K562 (cell line): ENCODE data around the gene CAMK1D. TPM values are rescaled to one million over a fixed set of nuclear protein-coding genes. Genes with fewer than 3 reads are reported as not detected.

ENCODE experiments used
- ATAC-seq: fragments of 200-7000 bp; cut with Tn5 transposase; 3 replicates; pipeline ENCODE4 v1.9.1; 2020; ENCODE audit warnings: moderate library complexity
- BruUV-seq: library from RNA; stranded (reverse); fragments of 400-500 nt; replicated peaks from 2 replicates; lab custom pipeline; 2021; lab: Mats Ljungman, UMichigan
- CTCF ChIA-PET: fragments of 300-600 bp; formaldehyde crosslinking; extraction: SDS; loops from one replicate; lab custom pipeline; 2021; ENCODE audit warnings: low intra/inter-chr PET ratio; lab: Yijun Ruan, JAX
- POLR2A ChIA-PET: fragments of 300-600, 350-650 bp; sonication (Branson Sonifier 250); formaldehyde crosslinking; extraction: SDS; loops from one replicate; lab custom pipeline; 2021; ENCODE audit warnings: antibody characterized with exemption, inconsistent platforms; lab: Yijun Ruan, JAX
- DNase-seq, 4 experiments: peaks; one replicate each; pipeline versions ENCODE4 v3.0.0 to v3.0.0-alpha.2; 2011 to 2018; ENCODE audit warnings: low spot score in 3 of 4, mixed read lengths in 3 of 4; ENCODE audit errors: extremely low read depth in 1 of 4
- FAIRE-seq: peaks from 2 replicates; lab custom pipeline; 2011; peaks lifted over from hg19 to GRCh38; lab: Jason Lieb, UNC
- H2AFZ ChIP-seq: 2 replicates; pipeline ENCODE4 v1.6.0; 2011; ENCODE audit warnings: low read depth, low read length, control low read depth, inconsistent platforms
- H3K27ac ChIP-seq: fragments of 200-600 bp; 3 replicates; pipeline ENCODE4 v1.8.0; 2011; ENCODE audit warnings: low read depth, mild to moderate bottlenecking, control low read depth, inconsistent platforms, low read length, moderate library complexity, mixed read lengths; ENCODE audit errors: extremely low read depth
- H3K27me3 ChIP-seq, 2 experiments: fragments of 300-600 bp in 1 of 2; 2 replicates in 1 of 2; 3 replicates in 1 of 2; pipeline versions ENCODE4 v1.6.0 to v1.8.0; 2011; ENCODE audit warnings: inconsistent platforms in 2 of 2, low read length in 2 of 2, mild to moderate bottlenecking in 1 of 2, mixed read lengths in 1 of 2, moderate library complexity in 1 of 2; ENCODE audit not compliant: control insufficient read depth in 2 of 2, insufficient read depth in 2 of 2
- H3K36me3 ChIP-seq: fragments of 300-600 bp; 3 replicates; pipeline ENCODE4 v1.8.0; 2011; ENCODE audit warnings: mild to moderate bottlenecking, low read length, inconsistent platforms; ENCODE audit not compliant: control insufficient read depth, insufficient read depth
- H3K4me1 ChIP-seq, 2 experiments: fragments of 200-600 bp in 1 of 2; replicated peaks in 1 of 2; 2 replicates in 1 of 2; 3 replicates in 1 of 2; pipeline versions ENCODE4 v1.5.1 to v1.8.0; 2011; ENCODE audit warnings: inconsistent platforms in 2 of 2, low read length in 2 of 2, mild to moderate bottlenecking in 1 of 2, mixed read lengths in 1 of 2, moderate library complexity in 1 of 2; ENCODE audit not compliant: control insufficient read depth in 2 of 2, insufficient read depth in 2 of 2
- H3K4me2 ChIP-seq: 2 replicates; pipeline ENCODE4 v1.6.1; 2011; ENCODE audit warnings: low read length, control low read depth, inconsistent platforms, mixed read lengths; ENCODE audit not compliant: insufficient read depth
- H3K4me3 ChIP-seq: fragments of 200-600 bp; sonication (generic), shearing (Covaris generic); 2 replicates; pipeline ENCODE4 v1.5.1; 2016; ENCODE audit warnings: control low read depth, inconsistent platforms
- H3K79me2 ChIP-seq: fragments of 200-600 bp; 3 replicates; pipeline ENCODE4 v1.8.0; 2011; ENCODE audit warnings: low read length, inconsistent platforms; ENCODE audit not compliant: control insufficient read depth, insufficient read depth
- H3K9ac ChIP-seq, 2 experiments: 2 replicates each; pipeline versions ENCODE4 v1.6.0 to v1.6.1; 2011; ENCODE audit warnings: low read depth in 2 of 2, low read length in 2 of 2, control low read depth in 1 of 2, inconsistent platforms in 1 of 2, mild to moderate bottlenecking in 1 of 2, mixed read lengths in 1 of 2; ENCODE audit not compliant: insufficient read depth in 1 of 2
- H3K9me1 ChIP-seq: one replicate; pipeline ENCODE4 v1.6.0; 2011; ENCODE audit warnings: inconsistent platforms, mild to moderate bottlenecking, low read length, moderate library complexity; ENCODE audit not compliant: control insufficient read depth, insufficient read depth
- H3K9me3 ChIP-seq: replicated peaks from 2 replicates; pipeline ENCODE4 v1.5.1; 2011; ENCODE audit warnings: low read depth, low read length, inconsistent platforms; ENCODE audit not compliant: control insufficient read depth, insufficient read depth
- H4K20me1 ChIP-seq: replicated peaks from 2 replicates; pipeline ENCODE4 v1.6.1; 2011; ENCODE audit warnings: low read length, inconsistent platforms, mixed read lengths; ENCODE audit not compliant: control insufficient read depth, insufficient read depth
- ARHGAP35 ChIP-seq: fragments of 450-650 bp; IDR thresholded peaks from 2 replicates; pipeline ENCODE4 v1.6.1; 2018; ENCODE audit not compliant: partially characterized antibody
- BRD9 ChIP-seq: fragments of 450-650 bp; IDR thresholded peaks from 2 replicates; pipeline ENCODE4 v1.6.1; 2018; ENCODE audit warnings: low read depth; ENCODE audit not compliant: partially characterized antibody
- EZH2 ChIP-seq: IDR thresholded peaks from 2 replicates; pipeline ENCODE4 v1.6.1; 2012; ENCODE audit warnings: low read depth, mild to moderate bottlenecking, inconsistent platforms, low read length, borderline replicate concordance
- FOXK2 ChIP-seq, 2 experiments: fragments of 450-650 bp; IDR thresholded peaks in 1 of 2; conservative IDR thresholded peaks in 1 of 2; 2 replicates each; pipeline ENCODE4 v1.6.1; 2016; ENCODE audit warnings: low read depth in 2 of 2, mild to moderate bottlenecking in 1 of 2
- MYC ChIP-seq, 2 experiments: fragments of 250-450 bp in 1 of 2; sonication (Bioruptor Pico) in 1 of 2; IDR thresholded peaks; 2 replicates each; pipeline versions ENCODE4 v1.5.1 to v1.6.1; 2012 to 2021; ENCODE audit warnings: low read depth in 2 of 2, borderline replicate concordance in 1 of 2, improper control_type of control experiment in 1 of 2, low read length in 1 of 2, mild to moderate bottlenecking in 1 of 2, moderate library complexity in 1 of 2
- NEUROD1 ChIP-seq: fragments of 150-350 bp; IDR thresholded peaks from 2 replicates; pipeline ENCODE4 v1.6.1; 2014; ENCODE audit warnings: borderline replicate concordance, low read length, low read depth; ENCODE audit not compliant: partially characterized antibody
- RBM17 ChIP-seq: fragments of 200-400 bp; formaldehyde crosslinking; IDR thresholded peaks from 2 replicates; pipeline ENCODE4 v1.6.1; 2017; ENCODE audit warnings: low read depth, mild to moderate bottlenecking, low read length, borderline replicate concordance
- TRIM28 ChIP-seq: fragments of 450-650 bp; IDR thresholded peaks from 2 replicates; pipeline ENCODE4 v1.6.1; 2017
- U2AF2 ChIP-seq: fragments of 200-400 bp; formaldehyde crosslinking; optimal IDR thresholded peaks from 2 replicates; pipeline ENCODE3; 2017; ENCODE audit warnings: low read depth, mild to moderate bottlenecking, low read length
- ZNF695 ChIP-seq: fragments of 450-650 bp; formaldehyde crosslinking; IDR thresholded peaks from 2 replicates; pipeline ENCODE4 v1.4.0; 2020; ENCODE audit warnings: mild to moderate bottlenecking, moderate library complexity
- ZNF830 ChIP-seq: fragments of 250-450 bp; sonication (Bioruptor Pico); IDR thresholded peaks from 2 replicates; pipeline ENCODE4 v1.5.0; 2021; ENCODE audit warnings: mild to moderate bottlenecking
- WGBS: fragments of 100-300 bp; shearing (Covaris generic); methylation state at CpG from one replicate; pipeline ENCODE4 v1.1.6; 2016; ENCODE audit warnings: low coverage, mixed read lengths; ENCODE audit not compliant: insufficient coverage; ENCODE audit errors: missing lambda C conversion rate; 5-methylcytosine and 5-hydroxymethylcytosine counted together
- in situ Hi-C: fragments of 300-500 bp; cut with MboI; formaldehyde crosslinking; loops from 4 replicates; pipeline ENCODE4 v1.15.0; 2018; ENCODE audit warnings: inconsistent platforms, mixed read lengths
- intact Hi-C: fragments of 100-400 bp; cut with micrococcal nuclease; formaldehyde crosslinking; loops from 2 replicates; pipeline ENCODE4 v1.14.2; 2022
- polyA plus RNA-seq, 8 experiments: library from polyadenylated mRNA; depleted of rRNA in 4 of 8; stranded (reverse) in 5 of 8; unstranded in 3 of 8; fragments of >200 nt; fragmentation: Nextera tagmentation in 2 of 8; fragmentation: Illumina TruSeq in 1 of 8; extraction: Ambion mirVana in 2 of 8; extraction: Trizol in 1 of 8; gene quantifications; 2 replicates each; pipeline versions ENCODE4 v1.2.1 to v1.2.3, GENCODE V29; 2011 to 2014; ENCODE audit warnings: inconsistent platforms in 1 of 8, missing spikeins in 1 of 8
- total RNA-seq, 7 experiments: library from RNA; depleted of rRNA in 6 of 7; stranded (reverse); fragments of >200 nt in 6 of 7; fragmentation: Illumina TruSeq in 2 of 7; extraction: Trizol in 2 of 7; gene quantifications; 2 replicates each; pipeline versions ENCODE4 v1.2.1 to v1.2.3, GENCODE V29; 2011 to 2021; ENCODE audit warnings: low replicate concordance in 1 of 7
- TF ChIP-seq, protein P1 (sequence below): fragments of 450-650 bp; formaldehyde crosslinking; IDR thresholded peaks from 2 replicates; pipeline ENCODE4 v1.4.0; 2020; ENCODE audit warnings: mild to moderate bottlenecking
- TF ChIP-seq, protein P2 (sequence below): conservative IDR thresholded peaks from 2 replicates; pipeline ENCODE4 v1.6.1; 2011; ENCODE audit warnings: low read depth, mild to moderate bottlenecking, low read length; ENCODE audit not compliant: control insufficient read depth

The CAMK1D gene
- total and polyA plus RNA-seq, 9 of the 15 experiments (the other 6 are each of a cell fraction or from before 2014, with no cell fraction given), result 0.12 to 0.24 (median 0.20) TPM; not detected in 5

DNA sequence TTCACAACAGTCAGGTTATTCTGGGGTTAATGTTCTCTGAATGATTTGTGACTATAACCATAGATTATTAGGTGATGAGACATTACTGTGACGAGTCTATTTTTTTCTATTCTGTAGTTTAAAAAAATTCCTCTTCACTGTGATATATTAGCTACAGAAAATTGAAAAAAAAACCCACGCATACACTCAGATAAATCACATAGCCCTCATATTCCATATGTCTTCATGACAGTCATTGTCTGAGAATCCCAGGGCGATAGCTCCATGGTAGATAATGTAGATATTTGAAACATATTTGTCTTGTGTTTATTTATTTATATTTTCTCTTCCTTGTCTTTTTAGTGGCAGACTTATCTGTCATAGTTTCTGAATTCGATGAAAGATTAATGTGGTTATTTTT lies 110.0 kb downstream of the CAMK1D start:
- POLR2A ChIA-PET, result interaction anchor here (0.6 kb wide), 2 partner anchors 26 to 669 kb away, joined by 3 to 4 read pairs; no protein-coding TSS in a partner anchor
- intact Hi-C loops, result no loop called here
- no peaks in the 10 kb centered on the region for H3K79me2 ChIP-seq

More for the DNA sequence above, 110.0 kb downstream of the CAMK1D start:
- H2AFZ ChIP-seq, result no peak overlapping the region
- no peak overlapping the region for H3K27ac ChIP-seq
- no peak for DNase-seq
- no peak overlapping the region for H3K4me3 ChIP-seq
- H3K4me2 ChIP-seq, result no peak overlapping the region
- no peak for FAIRE-seq
- H3K36me3 ChIP-seq, result no peaks in the 10 kb centered on the region
- H3K9me3 ChIP-seq, result no peaks in the 10 kb centered on the region
- no peaks in the 10 kb centered on the region for H4K20me1 ChIP-seq
- no peaks in the 10 kb centered on the region for H3K9me1 ChIP-seq
- WGBS, result 0% methylated on average over 4 of the region's 4 CpGs
- CTCF ChIA-PET, result no interaction called here
- in situ Hi-C loops, result no loop called here
- TF ChIP-seq MYC (IDR thresholded peaks at IDR 0.05; ENCODE audit: low read depth, low read length) (no peak), MYC (CRISPR knock-in tag; IDR thresholded peaks at IDR 0.05; ENCODE audit: borderline replicate concordance, low read depth) (no peak), NEUROD1 (no peak), ZNF695 (CRISPR knock-in tag) (no peak), TRIM28 (no peak), ARHGAP35 (no peak), FOXK2 (conservative IDR thresholded peaks at IDR 0.05 in 1 of 2, IDR thresholded peaks at IDR 0.05 in 1 of 2; ENCODE audit: low read depth in 2 of 2) (no peak), ZNF830 (CRISPR knock-in tag) (no peak), EZH2 (no peak), U2AF2 (no peak), BRD9 (no peak), RBM17 (no peak)
- TF ChIP-seq, protein P1, sequence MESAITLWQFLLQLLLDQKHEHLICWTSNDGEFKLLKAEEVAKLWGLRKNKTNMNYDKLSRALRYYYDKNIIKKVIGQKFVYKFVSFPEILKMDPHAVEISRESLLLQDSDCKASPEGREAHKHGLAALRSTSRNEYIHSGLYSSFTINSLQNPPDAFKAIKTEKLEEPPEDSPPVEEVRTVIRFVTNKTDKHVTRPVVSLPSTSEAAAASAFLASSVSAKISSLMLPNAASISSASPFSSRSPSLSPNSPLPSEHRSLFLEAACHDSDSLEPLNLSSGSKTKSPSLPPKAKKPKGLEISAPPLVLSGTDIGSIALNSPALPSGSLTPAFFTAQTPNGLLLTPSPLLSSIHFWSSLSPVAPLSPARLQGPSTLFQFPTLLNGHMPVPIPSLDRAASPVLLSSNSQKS (CRISPR knock-in tag), result no peak
- TF ChIP-seq, protein P2, sequence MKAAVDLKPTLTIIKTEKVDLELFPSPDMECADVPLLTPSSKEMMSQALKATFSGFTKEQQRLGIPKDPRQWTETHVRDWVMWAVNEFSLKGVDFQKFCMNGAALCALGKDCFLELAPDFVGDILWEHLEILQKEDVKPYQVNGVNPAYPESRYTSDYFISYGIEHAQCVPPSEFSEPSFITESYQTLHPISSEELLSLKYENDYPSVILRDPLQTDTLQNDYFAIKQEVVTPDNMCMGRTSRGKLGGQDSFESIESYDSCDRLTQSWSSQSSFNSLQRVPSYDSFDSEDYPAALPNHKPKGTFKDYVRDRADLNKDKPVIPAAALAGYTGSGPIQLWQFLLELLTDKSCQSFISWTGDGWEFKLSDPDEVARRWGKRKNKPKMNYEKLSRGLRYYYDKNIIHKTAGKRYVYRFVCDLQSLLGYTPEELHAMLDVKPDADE, result no peak
- peaks cover 13 to 48% of the 10 kb centered on the region in 2 experiments; a peak in 4 of 5 replicates for H3K27me3 ChIP-seq
- H3K9ac ChIP-seq, result no peak overlapping the region
- no peaks in the 10 kb centered on the region for H3K4me1 ChIP-seq
- BruUV-seq, result no TSS peak
- ATAC-seq, result no peak
